HG02763 (cell line): ENCODE measurements around the gene NHSL2.
"Not testable (repeated sequence)": the region's sequence is repeated elsewhere in the genome, so short reads cannot be mapped to it uniquely, and the experiment has no call there.

Experiments used
- ATAC-seq: cut with Tn5 transposase; IDR thresholded peaks from one replicate; pipeline ENCODE4 v1.9.1; 2021; ENCODE audit warnings: mild to moderate bottlenecking, moderate library complexity; ENCODE audit not compliant: unreplicated experiment

NHSL2 gene

GRCh38 chrX:71910643-71910985, at the start of gene NHSL2:
Gene NHSL2 (plus strand): TSS chrX:71910845.
- ATAC-seq, result no peak

- ATAC-seq, result no peak
These were observed 43.0 kb upstream of the NHSL2 start for GRCh38 chrX:71867680-71868079.

- not testable (repeated sequence) for ATAC-seq
These were observed 41.1 kb upstream of the NHSL2 start for GRCh38 chrX:71869566-71869965.

GRCh38 chrX:71870208-71871098, 40.2 kb upstream of the NHSL2 start:
- no peak for ATAC-seq

- no peak for ATAC-seq
These were observed 39.3 kb upstream of the NHSL2 start for GRCh38 chrX:71871367-71871766.

GRCh38 chrX:71872542-71873458, 37.8 kb upstream of the NHSL2 start:
- no peak for ATAC-seq

- no peak for ATAC-seq
These were observed 37.2 kb upstream of the NHSL2 start for GRCh38 chrX:71873459-71873833.

GRCh38 chrX:71876841-71877240, 33.8 kb upstream of the NHSL2 start:
- not testable (repeated sequence) for ATAC-seq

- ATAC-seq, result no peak
These were observed 25.5 kb upstream of the NHSL2 start for GRCh38 chrX:71885099-71885498.

- ATAC-seq, result no peak
These were observed 15.0 kb upstream of the NHSL2 start for GRCh38 chrX:71895607-71896006.

GRCh38 chrX:71906144-71906543, 4.5 kb upstream of the NHSL2 start:
- no peak for ATAC-seq

GRCh38 chrX:71908387-71908786, 2.3 kb upstream of the NHSL2 start:
- ATAC-seq, result no peak

GRCh38 chrX:71909956-71910355, 689 bp upstream of the NHSL2 start:
- ATAC-seq, result no peak

- no peak for ATAC-seq
These were observed 513 bp downstream of the NHSL2 start for GRCh38 chrX:71910986-71911730.

GRCh38 chrX:71911731-71912050, 1.0 kb downstream of the NHSL2 start:
- ATAC-seq, result no peak

- ATAC-seq, result no peak
These were observed 1.5 kb downstream of the NHSL2 start for GRCh38 chrX:71912156-71912555.

GRCh38 chrX:71913156-71913950, 2.7 kb downstream of the NHSL2 start:
- no peak for ATAC-seq

- ATAC-seq, result no peak
These were observed 7.1 kb downstream of the NHSL2 start for GRCh38 chrX:71917621-71918343.

- no peak for ATAC-seq
These were observed 8.8 kb downstream of the NHSL2 start for GRCh38 chrX:71919431-71919830.

GRCh38 chrX:71919886-71920285, 9.2 kb downstream of the NHSL2 start:
- no peak for ATAC-seq
